ENCODE measurements around the gene KIR2DL4.
"Not testable (repeated sequence)": the region's sequence is repeated elsewhere in the genome, so short reads cannot be mapped to it uniquely, and the experiment has no call there.

The KIR2DL4 gene
- 0 reads per million in 3 experiments for total RNA-seq

- no peak for DNase-seq
These were observed at the start of gene KIR2DL4 for GRCh38 chr19:54803410-54803809. Gene KIR2DL4 (plus strand): TSS chr19:54803610. CDS start chr19:54803652, 42 bp downstream.

GRCh38 chr19:54756204-54757110 is 47.0 kb upstream of the KIR2DL4 start:
- DNase-seq, result not testable (repeated sequence)

- not testable (repeated sequence) for DNase-seq
These were observed 44.8 kb upstream of the KIR2DL4 start for GRCh38 chr19:54758577-54758976.

- DNase-seq, result not testable (repeated sequence)
These were observed 39.2 kb upstream of the KIR2DL4 start for GRCh38 chr19:54764219-54764618.

GRCh38 chr19:54766464-54766863 is 36.9 kb upstream of the KIR2DL4 start:
- DNase-seq, result not testable (repeated sequence)

- DNase-seq, result not testable (repeated sequence)
These were observed 33.8 kb upstream of the KIR2DL4 start, which contains the start of gene KIR2DL1 for GRCh38 chr19:54769646-54770045. Gene KIR2DL1 (plus strand): TSS chr19:54769793. CDS start chr19:54769851, 58 bp downstream.

- not testable (repeated sequence) for DNase-seq
These were observed 32.9 kb upstream of the KIR2DL4 start for GRCh38 chr19:54770511-54770910.

- not testable (repeated sequence) for DNase-seq
These were observed 32.1 kb upstream of the KIR2DL4 start for GRCh38 chr19:54771018-54771960.

GRCh38 chr19:54772666-54773065 is 30.7 kb upstream of the KIR2DL4 start:
- DNase-seq, result not testable (repeated sequence)

GRCh38 chr19:54775095-54775815 is 28.2 kb upstream of the KIR2DL4 start:
- not testable (repeated sequence) for DNase-seq

GRCh38 chr19:54775830-54776229 is 27.6 kb upstream of the KIR2DL4 start:
- DNase-seq, result not testable (repeated sequence)

- not testable (repeated sequence) for DNase-seq
These were observed 25.6 kb upstream of the KIR2DL4 start for GRCh38 chr19:54777851-54778250.

- DNase-seq, result not testable (repeated sequence)
These were observed 24.5 kb upstream of the KIR2DL4 start for GRCh38 chr19:54778896-54779295.

GRCh38 chr19:54782916-54783315 is 20.5 kb upstream of the KIR2DL4 start:
- DNase-seq, result not testable (repeated sequence)

GRCh38 chr19:54786091-54786723 is 17.2 kb upstream of the KIR2DL4 start:
- DNase-seq, result not testable (repeated sequence)

GRCh38 chr19:54788154-54788553 is 15.3 kb upstream of the KIR2DL4 start:
- DNase-seq, result not testable (repeated sequence)

GRCh38 chr19:54790711-54791110 is 12.7 kb upstream of the KIR2DL4 start:
- no peak for DNase-seq

GRCh38 chr19:54791476-54791875 is 11.9 kb upstream of the KIR2DL4 start:
- no peak for DNase-seq

- no peak for DNase-seq
These were observed 10.6 kb upstream of the KIR2DL4 start for GRCh38 chr19:54792814-54793213.

- no peak for DNase-seq
These were observed 7.7 kb upstream of the KIR2DL4 start for GRCh38 chr19:54795758-54796157.

GRCh38 chr19:54804101-54804500 is 691 bp downstream of the KIR2DL4 start:
- DNase-seq, result no peak

- DNase-seq, result no peak
These were observed 1.2 kb downstream of the KIR2DL4 start for GRCh38 chr19:54804571-54804970.
